ENCODE measurements around the gene PEX11A. TPM values are rescaled to one million over a fixed set of nuclear protein-coding genes. Genes with fewer than 3 reads are reported as not detected.

Gene PEX11A
- total and polyA plus RNA-seq, 2 donors (not counting 3 experiments of a cell fraction or from before 2014, with no cell fraction given) = 3.2 to 4.4 TPM

DNA sequence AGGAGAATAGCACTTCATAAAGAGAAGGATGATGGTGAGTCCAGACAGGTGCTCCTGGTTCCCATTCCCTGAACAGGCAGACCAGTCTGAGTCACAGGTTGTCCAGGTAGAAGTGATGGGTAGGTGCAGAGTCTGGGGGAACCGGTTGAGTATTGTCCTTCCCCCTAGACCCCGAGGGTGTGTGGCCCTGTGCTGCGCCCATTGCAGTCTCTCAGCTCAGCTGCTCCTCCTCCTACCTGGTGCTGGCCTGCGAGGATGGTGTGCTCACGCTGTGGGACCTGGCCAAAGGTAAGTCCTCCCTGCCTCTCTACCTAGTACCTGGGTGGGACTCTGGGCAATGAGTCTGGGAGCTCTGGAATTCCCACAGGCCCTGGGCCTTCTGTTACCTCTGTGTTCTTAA, 40.7 kb upstream of the PEX11A start:
- Histone ChIP-seq H3K27me3 (ENCODE audit: control insufficient read depth in 2 of 2, insufficient read depth in 2 of 2, low read length in 2 of 2) (peaks cover 27% of the 10 kb centered on the region in 2 experiments), H3K4me3 (replicated peaks in 1 of 3; ENCODE audit: insufficient read depth in 1 of 3, low read depth in 1 of 3, low read length in 3 of 3) (no peak overlapping the region), H3K27ac (ENCODE audit: insufficient read depth, low read depth, low read length) (no peak overlapping the region), H3K36me3 (ENCODE audit: control insufficient read depth in 2 of 2, extremely low read depth in 1 of 2, insufficient read depth in 2 of 2, low read length in 2 of 2) (no peaks in the 10 kb centered on the region), H3K9me3 (replicated peaks; ENCODE audit: control insufficient read depth, insufficient read depth, low read length) (no peaks in the 10 kb centered on the region), H3K9me1 (replicated peaks; ENCODE audit: control insufficient read depth, extremely low read depth, insufficient read depth, low read length) (no peaks in the 10 kb centered on the region), H2AFZ (ENCODE audit: low read depth, low read length) (no peak overlapping the region), H3K4me1 (ENCODE audit: control insufficient read depth, extremely low read depth, insufficient read depth, low read length) (no peaks in the 10 kb centered on the region), H3K4me2 (ENCODE audit: insufficient read depth, low read length) (no peak overlapping the region), H4K20me1 (replicated peaks; ENCODE audit: control insufficient read depth, extremely low read depth, insufficient read depth, low read length) (no peaks in the 10 kb centered on the region), H3K79me2 (ENCODE audit: control insufficient read depth, insufficient read depth, low read length) (no peaks in the 10 kb centered on the region), H3K9ac (replicated peaks; ENCODE audit: extremely low read depth, insufficient read depth, low read length) (no peak overlapping the region)
- DNase-seq (ENCODE audit: low read depth, low spot score) (no peak), FAIRE-seq (no peak)
- ChIA-PET CTCF (interaction anchor here (0.7 to 1.4 kb wide), 3 partner anchors 9 to 145 kb away, joined by 3 to 6 read pairs (median 3); no protein-coding TSS in a partner anchor), POLR2A (no interaction called here)
- no TSS peak for BruUV-seq (replicated peaks)
- TF ChIP-seq, protein P1, sequence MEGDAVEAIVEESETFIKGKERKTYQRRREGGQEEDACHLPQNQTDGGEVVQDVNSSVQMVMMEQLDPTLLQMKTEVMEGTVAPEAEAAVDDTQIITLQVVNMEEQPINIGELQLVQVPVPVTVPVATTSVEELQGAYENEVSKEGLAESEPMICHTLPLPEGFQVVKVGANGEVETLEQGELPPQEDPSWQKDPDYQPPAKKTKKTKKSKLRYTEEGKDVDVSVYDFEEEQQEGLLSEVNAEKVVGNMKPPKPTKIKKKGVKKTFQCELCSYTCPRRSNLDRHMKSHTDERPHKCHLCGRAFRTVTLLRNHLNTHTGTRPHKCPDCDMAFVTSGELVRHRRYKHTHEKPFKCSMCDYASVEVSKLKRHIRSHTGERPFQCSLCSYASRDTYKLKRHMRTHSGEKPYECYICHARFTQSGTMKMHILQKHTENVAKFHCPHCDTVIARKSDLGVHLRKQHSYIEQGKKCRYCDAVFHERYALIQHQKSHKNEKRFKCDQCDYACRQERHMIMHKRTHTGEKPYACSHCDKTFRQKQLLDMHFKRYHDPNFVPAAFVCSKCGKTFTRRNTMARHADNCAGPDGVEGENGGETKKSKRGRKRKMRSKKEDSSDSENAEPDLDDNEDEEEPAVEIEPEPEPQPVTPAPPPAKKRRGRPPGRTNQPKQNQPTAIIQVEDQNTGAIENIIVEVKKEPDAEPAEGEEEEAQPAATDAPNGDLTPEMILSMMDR (IDR thresholded peaks at IDR 0.05; ENCODE audit: extremely low read depth in 1 of 2, insufficient read depth in 1 of 2, low read depth in 1 of 2, low read length in 2 of 2) = no peak
- TF ChIP-seq JUN (IDR thresholded peaks at IDR 0.05; ENCODE audit: borderline replicate concordance, insufficient read depth, insufficient read length, low read depth) (no peak), EZH2 (IDR thresholded peaks at IDR 0.05; ENCODE audit: borderline replicate concordance, low read depth, low read length, severe bottlenecking) (no peak), MYC (IDR thresholded peaks at IDR 0.05; ENCODE audit: low read depth, low read length) (no peak), FOS (IDR thresholded peaks at IDR 0.05; ENCODE audit: borderline replicate concordance, insufficient read depth, low read length) (no peak), POLR2AphosphoS5 (IDR thresholded peaks at IDR 0.05; ENCODE audit: insufficient read depth, low read depth, low read length) (no peak), POLR2A (IDR thresholded peaks at IDR 0.05; ENCODE audit: low read depth, low read length) (no peak), GATA2 (IDR thresholded peaks at IDR 0.05; ENCODE audit: insufficient read depth, insufficient read length, low read depth, low read length) (no peak)
- TF ChIP-seq, protein P2, sequence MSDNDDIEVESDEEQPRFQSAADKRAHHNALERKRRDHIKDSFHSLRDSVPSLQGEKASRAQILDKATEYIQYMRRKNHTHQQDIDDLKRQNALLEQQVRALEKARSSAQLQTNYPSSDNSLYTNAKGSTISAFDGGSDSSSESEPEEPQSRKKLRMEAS (IDR thresholded peaks at IDR 0.05; ENCODE audit: insufficient read depth, insufficient read length) = no peak
- intact Hi-C loops (cut with micrococcal nuclease) = no loop called here
- dilution Hi-C loops (cut with MboI; ENCODE audit: extremely low pct_ligation_motif_present, low sequenced_read_pairs) = no loop called here
